Measurements from ENCODE around the gene EN2. TPM values are rescaled to one million over a fixed set of nuclear protein-coding genes. Genes with fewer than 3 reads are reported as not detected.

Gene EN2
- total and polyA plus RNA-seq, 11 donors: 0.06 to 0.08 TPM; not detected in 9

- DNase-seq (no peak), ATAC-seq (no peak)
- TF ChIP-seq POLR2A (IDR thresholded peaks at IDR 0.05) (no peak), CTCF (IDR thresholded peaks at IDR 0.05) (no peak)
- peaks cover 62 to 99% (median 91%) of the 10 kb centered on the region in 9 donors for H3K27me3 ChIP-seq
- intact Hi-C loops (cut with DNase I): loop anchor here in 1 of 10 donors (10.0 kb wide), 1 partner anchor 55 kb away; the partner anchor contains the start of gene EN2
- H3K9me3 ChIP-seq: no peaks in the 10 kb centered on the region
- H3K4me1 ChIP-seq: peaks cover 0 to 10% (median 0%) of the 10 kb centered on the region in 12 donors
- no peaks in the 10 kb centered on the region for H3K36me3 ChIP-seq
- 1 to 3% (median 2%) methylated on average over 42 to 68 of the region's 68 CpGs for WGBS, 4 donors
- peak overlapping the region in 4 of 12 donors; percentile 8 to 19 (median 10) for H3K4me3 ChIP-seq
- H3K27ac ChIP-seq: no peak overlapping the region
These were observed 52.0 kb downstream of the EN2 start for GRCh38 chr7:155509725-155510551.

GRCh38 chr7:155510975-155511701 lies 53.2 kb downstream of the EN2 start:
- no peaks in the 10 kb centered on the region for H3K36me3 ChIP-seq
- no peak for ATAC-seq
- H3K4me3 ChIP-seq: no peak overlapping the region
- no peak for DNase-seq
- H3K27ac ChIP-seq: no peak overlapping the region
- WGBS, 4 donors: 6 to 9% (median 6%) methylated on average over 6 of the region's 6 CpGs
- no peaks in the 10 kb centered on the region for H3K9me3 ChIP-seq
- H3K4me1 ChIP-seq: peaks cover 0 to 10% (median 0%) of the 10 kb centered on the region in 12 donors
- TF ChIP-seq CTCF (IDR thresholded peaks at IDR 0.05): no peak
- no peak for TF ChIP-seq POLR2A (IDR thresholded peaks at IDR 0.05)
- intact Hi-C loops (cut with DNase I): no loop called here
- H3K27me3 ChIP-seq: peaks cover 57 to 99% (median 83%) of the 10 kb centered on the region in 9 donors

- H3K27ac ChIP-seq: no peak overlapping the region
- 11 to 20% (median 15%) methylated on average over 5 of the region's 5 CpGs for WGBS, 4 donors
These were observed 53.7 kb downstream of the EN2 start for GRCh38 chr7:155511702-155511996.

More at GRCh38 chr7:155511702-155511996, 53.7 kb downstream of the EN2 start:
- intact Hi-C loops (cut with DNase I): no loop called here
- TF ChIP-seq CTCF (IDR thresholded peaks at IDR 0.05) (no peak), POLR2A (IDR thresholded peaks at IDR 0.05) (no peak)
- DNase-seq (no peak), ATAC-seq (no peak)
- peaks cover 0 to 10% (median 0%) of the 10 kb centered on the region in 12 donors for H3K4me1 ChIP-seq
- no peaks in the 10 kb centered on the region for H3K9me3 ChIP-seq
- peaks cover 54 to 98% (median 83%) of the 10 kb centered on the region in 9 donors for H3K27me3 ChIP-seq
- H3K36me3 ChIP-seq: no peaks in the 10 kb centered on the region
- no peak overlapping the region for H3K4me3 ChIP-seq
